GM18519 (cell line): Measurements from ENCODE around the gene SUDS3.

Source experiments
- ATAC-seq: cut with Tn5 transposase; IDR thresholded peaks from one replicate; pipeline ENCODE4 v1.9.1; 2021; ENCODE audit warnings: mild to moderate bottlenecking, moderate library complexity; ENCODE audit not compliant: unreplicated experiment, low FRiP score

Gene SUDS3

GRCh38 chr12:118355843-118356242, 20.5 kb upstream of the SUDS3 start:
- no peak for ATAC-seq

GRCh38 chr12:118356809-118357256, 19.5 kb upstream of the SUDS3 start:
- peak; percentile 27 for ATAC-seq

- peak; percentile 40 for ATAC-seq
Measured at GRCh38 chr12:118357257-118358007, 18.9 kb upstream of the SUDS3 start.

- ATAC-seq = no peak
Measured at GRCh38 chr12:118358008-118358359, 18.4 kb upstream of the SUDS3 start.

GRCh38 chr12:118358612-118359540, 17.5 kb upstream of the SUDS3 start:
- ATAC-seq = no peak

- no peak for ATAC-seq
Measured at GRCh38 chr12:118359541-118359915, 16.8 kb upstream of the SUDS3 start.

GRCh38 chr12:118361092-118361404, 15.3 kb upstream of the SUDS3 start:
- no peak for ATAC-seq

GRCh38 chr12:118361889-118362288, 14.5 kb upstream of the SUDS3 start:
- no peak for ATAC-seq

- no peak for ATAC-seq
Measured at GRCh38 chr12:118368821-118369220, 7.5 kb upstream of the SUDS3 start.

- ATAC-seq = no peak
Measured at GRCh38 chr12:118370601-118371000, 5.8 kb upstream of the SUDS3 start.

- ATAC-seq = no peak
Measured at GRCh38 chr12:118371321-118372282, 4.8 kb upstream of the SUDS3 start.

- ATAC-seq = peak; percentile 63
Measured at GRCh38 chr12:118372541-118373495, 3.5 kb upstream of the SUDS3 start, which contains the start of gene TAOK3. TAOK3 (minus strand) TSS chr12:118372907; CDS start chr12:118255567, 117,340 bp downstream.

GRCh38 chr12:118373616-118374015, 2.7 kb upstream of the SUDS3 start:
- no peak for ATAC-seq

GRCh38 chr12:118374126-118374725, 2.1 kb upstream of the SUDS3 start:
- ATAC-seq = no peak

GRCh38 chr12:118374909-118375308, 1.4 kb upstream of the SUDS3 start:
- ATAC-seq = no peak

GRCh38 chr12:118375348-118375747, 1.0 kb upstream of the SUDS3 start:
- ATAC-seq = no peak

GRCh38 chr12:118377021-118377883, 897 bp downstream of the SUDS3 start:
- no peak for ATAC-seq

- ATAC-seq = no peak
Measured at GRCh38 chr12:118377884-118378470, 1.6 kb downstream of the SUDS3 start.
